GM19324 (cell line): ENCODE results near the gene OR12D1.

Source experiments
- ATAC-seq: cut with Tn5 transposase; IDR thresholded peaks from one replicate; pipeline ENCODE4 v1.9.1; 2021; ENCODE audit warnings: mild to moderate bottlenecking, moderate library complexity; ENCODE audit not compliant: unreplicated experiment, low FRiP score

The OR12D1 gene

DNA sequence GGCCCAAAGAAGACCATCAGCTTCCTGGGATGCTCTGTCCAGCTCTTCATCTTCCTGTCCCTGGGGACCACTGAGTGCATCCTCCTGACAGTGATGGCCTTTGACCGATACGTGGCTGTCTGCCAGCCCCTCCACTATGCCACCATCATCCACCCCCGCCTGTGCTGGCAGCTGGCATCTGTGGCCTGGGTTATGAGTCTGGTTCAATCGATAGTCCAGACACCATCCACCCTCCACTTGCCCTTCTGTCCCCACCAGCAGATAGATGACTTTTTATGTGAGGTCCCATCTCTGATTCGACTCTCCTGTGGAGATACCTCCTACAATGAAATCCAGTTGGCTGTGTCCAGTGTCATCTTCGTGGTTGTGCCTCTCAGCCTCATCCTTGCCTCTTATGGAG lies 47.3 kb downstream of the OR12D1 start:
- no peak for ATAC-seq

GRCh38 chr6:29465279-29465678 lies 50.6 kb downstream of the OR12D1 start:
- no peak for ATAC-seq

DNA sequence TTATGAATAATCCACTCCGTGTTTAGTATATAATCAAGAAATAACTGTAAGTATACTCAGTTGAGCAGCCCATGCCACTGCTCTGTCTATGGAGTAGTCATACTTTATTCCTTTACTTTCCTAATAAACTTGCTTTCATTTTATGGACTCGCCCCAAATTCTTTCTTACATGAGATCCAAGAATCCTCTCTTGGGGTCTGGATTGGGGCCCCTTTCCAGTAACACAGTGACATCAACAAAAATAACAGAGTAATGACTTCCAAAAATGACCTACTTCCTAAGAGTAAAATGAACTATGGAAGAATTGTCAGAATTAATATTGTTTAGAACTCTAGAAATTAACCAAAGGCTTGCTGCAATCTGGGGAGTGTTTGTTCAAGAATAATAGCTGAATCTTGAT lies 51.1 kb downstream of the OR12D1 start:
- ATAC-seq, result no peak

GRCh38 chr6:29466241-29466640 lies 51.5 kb downstream of the OR12D1 start:
- ATAC-seq, result no peak
